SU-DHL-6 (cell line): ENCODE measurements around the gene ANGPTL8.

ENCODE experiments used
- EZH2phosphoT487 ChIP-seq: fragments of 200-600 bp; sonication (generic), shearing (Covaris generic); conservative IDR thresholded peaks from 2 replicates; pipeline ENCODE4 v1.6.1; 2018; ENCODE audit warnings: mild to moderate bottlenecking, antibody characterized with exemption, low read length, moderate library complexity, mixed read lengths
- TF ChIP-seq, protein P1 (sequence below): fragments of 200-600 bp; sonication (generic); IDR thresholded peaks from one replicate; pipeline ENCODE4 v1.5.1; 2017; ENCODE audit warnings: antibody characterized with exemption, mild to moderate bottlenecking, low read length, moderate library complexity; ENCODE audit not compliant: insufficient read depth, poor library complexity, severe bottlenecking

DNA sequence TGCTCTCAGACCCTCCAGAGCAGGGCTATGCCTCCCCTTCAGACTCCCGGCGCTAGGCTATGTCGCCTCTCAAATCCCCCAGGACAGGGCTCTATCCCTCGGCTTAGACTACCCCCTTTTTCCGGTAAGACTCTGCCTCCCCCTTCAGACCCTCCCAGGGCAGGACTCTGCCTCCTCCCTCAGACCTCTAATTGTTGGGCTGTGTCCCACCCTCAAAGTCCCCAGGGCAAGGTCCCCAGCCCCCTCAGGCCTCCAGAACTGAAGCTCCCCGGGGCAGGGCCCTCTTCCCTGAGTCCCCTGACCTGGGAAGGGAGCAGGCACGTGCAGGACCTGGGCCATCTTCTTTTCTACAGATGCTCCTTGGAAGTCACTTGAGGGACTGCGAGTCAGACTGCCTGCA, 45.2 kb upstream of the ANGPTL8 start:
- TF ChIP-seq, protein P1, sequence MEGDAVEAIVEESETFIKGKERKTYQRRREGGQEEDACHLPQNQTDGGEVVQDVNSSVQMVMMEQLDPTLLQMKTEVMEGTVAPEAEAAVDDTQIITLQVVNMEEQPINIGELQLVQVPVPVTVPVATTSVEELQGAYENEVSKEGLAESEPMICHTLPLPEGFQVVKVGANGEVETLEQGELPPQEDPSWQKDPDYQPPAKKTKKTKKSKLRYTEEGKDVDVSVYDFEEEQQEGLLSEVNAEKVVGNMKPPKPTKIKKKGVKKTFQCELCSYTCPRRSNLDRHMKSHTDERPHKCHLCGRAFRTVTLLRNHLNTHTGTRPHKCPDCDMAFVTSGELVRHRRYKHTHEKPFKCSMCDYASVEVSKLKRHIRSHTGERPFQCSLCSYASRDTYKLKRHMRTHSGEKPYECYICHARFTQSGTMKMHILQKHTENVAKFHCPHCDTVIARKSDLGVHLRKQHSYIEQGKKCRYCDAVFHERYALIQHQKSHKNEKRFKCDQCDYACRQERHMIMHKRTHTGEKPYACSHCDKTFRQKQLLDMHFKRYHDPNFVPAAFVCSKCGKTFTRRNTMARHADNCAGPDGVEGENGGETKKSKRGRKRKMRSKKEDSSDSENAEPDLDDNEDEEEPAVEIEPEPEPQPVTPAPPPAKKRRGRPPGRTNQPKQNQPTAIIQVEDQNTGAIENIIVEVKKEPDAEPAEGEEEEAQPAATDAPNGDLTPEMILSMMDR, result no peak
- TF ChIP-seq EZH2phosphoT487, result no peak
